AG10803 (cell line): ENCODE data around the gene CFAP97.

ENCODE experiments used
- DNase-seq: peaks from one replicate; pipeline ENCODE4 v3.0.0; 2010; ENCODE audit warnings: low read depth
- H3K4me3 ChIP-seq: 2 replicates; pipeline ENCODE4 v1.5.1; 2011; ENCODE audit warnings: mild to moderate bottlenecking, low read length, control low read depth
- TF ChIP-seq, protein P1 (sequence below): conservative IDR thresholded peaks from 2 replicates; pipeline ENCODE4 v1.5.1; 2011; ENCODE audit warnings: mild to moderate bottlenecking, low read length, control low read depth, inconsistent platforms

Gene CFAP97

DNA sequence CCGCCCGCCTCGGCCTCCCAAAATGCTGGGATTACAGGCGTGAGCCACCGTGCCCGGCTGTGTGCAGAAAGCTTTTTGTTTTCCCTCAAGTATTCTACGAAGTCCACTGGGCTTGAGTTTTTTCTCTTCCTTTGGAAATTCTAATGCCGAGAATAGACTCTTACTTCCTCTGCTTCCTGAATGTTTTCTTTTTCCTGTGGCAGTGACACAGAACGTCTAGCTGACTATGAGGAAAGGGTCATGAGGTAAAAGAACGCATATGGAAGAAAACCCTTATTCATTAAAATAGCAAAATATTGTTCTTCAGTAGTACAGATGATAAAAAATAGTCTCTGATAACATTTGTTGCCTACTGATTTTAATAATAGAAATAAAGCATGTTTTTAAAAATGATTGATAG is 65.6 kb downstream of the CFAP97 start:
- DNase-seq, result no peak
- H3K4me3 ChIP-seq, result no peak overlapping the region
- TF ChIP-seq, protein P1, sequence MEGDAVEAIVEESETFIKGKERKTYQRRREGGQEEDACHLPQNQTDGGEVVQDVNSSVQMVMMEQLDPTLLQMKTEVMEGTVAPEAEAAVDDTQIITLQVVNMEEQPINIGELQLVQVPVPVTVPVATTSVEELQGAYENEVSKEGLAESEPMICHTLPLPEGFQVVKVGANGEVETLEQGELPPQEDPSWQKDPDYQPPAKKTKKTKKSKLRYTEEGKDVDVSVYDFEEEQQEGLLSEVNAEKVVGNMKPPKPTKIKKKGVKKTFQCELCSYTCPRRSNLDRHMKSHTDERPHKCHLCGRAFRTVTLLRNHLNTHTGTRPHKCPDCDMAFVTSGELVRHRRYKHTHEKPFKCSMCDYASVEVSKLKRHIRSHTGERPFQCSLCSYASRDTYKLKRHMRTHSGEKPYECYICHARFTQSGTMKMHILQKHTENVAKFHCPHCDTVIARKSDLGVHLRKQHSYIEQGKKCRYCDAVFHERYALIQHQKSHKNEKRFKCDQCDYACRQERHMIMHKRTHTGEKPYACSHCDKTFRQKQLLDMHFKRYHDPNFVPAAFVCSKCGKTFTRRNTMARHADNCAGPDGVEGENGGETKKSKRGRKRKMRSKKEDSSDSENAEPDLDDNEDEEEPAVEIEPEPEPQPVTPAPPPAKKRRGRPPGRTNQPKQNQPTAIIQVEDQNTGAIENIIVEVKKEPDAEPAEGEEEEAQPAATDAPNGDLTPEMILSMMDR, result no peak

DNA sequence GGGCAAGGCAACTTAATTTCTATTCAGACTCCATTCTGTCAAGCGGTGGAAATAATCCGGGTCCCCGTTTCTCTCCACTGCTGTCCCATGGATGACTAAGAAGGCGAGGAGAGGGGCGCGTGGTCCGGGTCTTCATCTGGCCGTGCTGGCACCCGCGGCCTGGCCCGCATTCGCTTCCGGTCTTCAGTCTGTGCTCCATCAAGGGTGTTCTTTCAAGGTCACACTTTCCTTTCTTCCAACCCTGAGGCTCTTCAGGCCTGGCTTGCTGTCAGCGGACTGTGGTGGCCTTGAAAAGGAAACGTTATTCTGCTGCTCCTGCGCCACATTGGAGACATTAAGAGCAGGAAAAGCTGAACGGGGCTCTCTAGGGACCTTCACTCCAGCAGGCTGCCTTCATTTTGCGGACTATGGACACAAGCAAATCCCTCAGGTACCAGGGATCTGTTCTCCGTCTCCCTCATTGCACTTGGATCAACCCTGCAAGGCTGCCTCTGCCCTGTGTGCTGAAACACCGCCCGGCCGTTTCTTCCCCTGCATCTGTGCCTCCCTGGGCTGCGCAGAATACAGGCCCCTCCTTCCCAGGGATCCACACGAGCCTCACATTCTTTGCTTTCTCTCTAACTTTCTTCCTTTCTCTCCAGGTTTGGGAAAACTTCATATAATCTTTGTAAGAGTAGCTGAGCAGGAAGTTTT is 66.4 kb downstream of the CFAP97 start:
- TF ChIP-seq, protein P1, result no peak
- no peak for DNase-seq
- no peak overlapping the region for H3K4me3 ChIP-seq

DNA sequence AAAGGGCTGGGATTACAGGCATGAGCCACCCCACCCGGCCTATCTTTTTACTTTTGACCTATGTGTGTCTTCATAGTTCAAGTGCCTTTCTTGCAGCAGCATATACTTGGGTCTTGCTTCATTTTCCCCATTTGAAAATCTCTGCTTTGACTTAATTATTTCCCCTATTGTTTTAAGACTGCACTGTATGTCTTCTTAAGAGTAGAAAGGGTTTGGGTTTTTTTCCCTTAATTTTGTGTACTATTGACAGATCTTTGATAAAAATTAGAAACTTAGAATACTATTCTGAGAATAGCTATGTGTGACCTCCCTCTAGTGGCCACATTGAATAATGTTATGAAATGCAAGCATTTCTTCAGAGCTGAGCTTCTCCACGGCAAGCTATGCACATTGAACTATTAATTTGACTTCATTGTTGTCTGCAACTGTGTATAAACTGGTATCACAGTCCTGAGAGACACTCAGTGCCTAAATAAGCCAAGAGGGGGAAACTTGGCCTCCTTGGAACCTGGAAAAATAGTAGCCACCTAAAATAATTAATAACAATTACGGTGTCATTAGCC is 69.4 kb downstream of the CFAP97 start:
- TF ChIP-seq, protein P1, result peak; percentile 78

DNA sequence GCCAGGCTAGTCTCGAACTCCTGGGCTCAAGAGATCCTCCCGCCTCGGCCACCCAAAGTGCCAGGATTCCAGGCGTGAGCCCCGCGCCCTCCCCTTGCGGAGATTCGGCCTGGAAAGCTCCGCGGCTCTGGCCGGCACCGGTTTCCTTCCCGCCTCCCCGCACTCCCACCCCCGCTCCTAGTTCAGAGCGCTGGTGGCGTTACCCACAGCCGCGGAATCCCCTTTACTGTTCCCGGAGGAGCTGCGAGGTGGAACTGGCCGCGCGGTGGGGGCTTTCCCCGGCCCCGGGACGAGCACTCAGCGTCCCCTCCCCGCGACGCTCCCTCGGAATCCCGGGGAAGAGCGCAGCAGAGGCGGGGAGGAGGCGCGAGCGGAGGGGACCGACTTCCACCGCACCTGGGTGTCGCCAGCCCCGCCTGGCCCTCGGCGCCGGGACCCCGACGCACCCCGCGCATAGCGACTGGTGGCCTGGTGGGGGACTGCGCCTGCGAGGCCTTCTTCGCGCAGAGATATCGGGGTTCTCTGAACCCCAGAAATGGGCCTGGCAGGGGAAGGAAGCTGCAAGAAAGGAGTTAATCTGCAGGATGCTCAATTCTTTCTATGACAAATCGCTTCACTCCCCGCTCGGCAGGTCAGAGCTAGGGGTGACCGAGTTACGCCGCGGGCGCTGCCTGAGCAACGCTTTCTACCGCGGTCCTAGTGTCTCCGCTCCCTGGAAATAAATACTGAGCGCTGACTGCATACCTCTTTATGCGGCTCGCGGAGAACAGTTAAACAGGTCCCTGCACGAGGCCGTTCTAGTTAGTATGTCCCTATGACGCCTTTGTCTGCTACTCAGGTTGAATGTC is 75.3 kb downstream of the CFAP97 start:
- no peak for DNase-seq
- TF ChIP-seq, protein P1, result no peak
- peak overlapping the region; percentile 53 for H3K4me3 ChIP-seq

More for the DNA sequence above, 69.4 kb downstream of the CFAP97 start:
- DNase-seq, result peak; percentile 54
- no peak overlapping the region for H3K4me3 ChIP-seq

DNA sequence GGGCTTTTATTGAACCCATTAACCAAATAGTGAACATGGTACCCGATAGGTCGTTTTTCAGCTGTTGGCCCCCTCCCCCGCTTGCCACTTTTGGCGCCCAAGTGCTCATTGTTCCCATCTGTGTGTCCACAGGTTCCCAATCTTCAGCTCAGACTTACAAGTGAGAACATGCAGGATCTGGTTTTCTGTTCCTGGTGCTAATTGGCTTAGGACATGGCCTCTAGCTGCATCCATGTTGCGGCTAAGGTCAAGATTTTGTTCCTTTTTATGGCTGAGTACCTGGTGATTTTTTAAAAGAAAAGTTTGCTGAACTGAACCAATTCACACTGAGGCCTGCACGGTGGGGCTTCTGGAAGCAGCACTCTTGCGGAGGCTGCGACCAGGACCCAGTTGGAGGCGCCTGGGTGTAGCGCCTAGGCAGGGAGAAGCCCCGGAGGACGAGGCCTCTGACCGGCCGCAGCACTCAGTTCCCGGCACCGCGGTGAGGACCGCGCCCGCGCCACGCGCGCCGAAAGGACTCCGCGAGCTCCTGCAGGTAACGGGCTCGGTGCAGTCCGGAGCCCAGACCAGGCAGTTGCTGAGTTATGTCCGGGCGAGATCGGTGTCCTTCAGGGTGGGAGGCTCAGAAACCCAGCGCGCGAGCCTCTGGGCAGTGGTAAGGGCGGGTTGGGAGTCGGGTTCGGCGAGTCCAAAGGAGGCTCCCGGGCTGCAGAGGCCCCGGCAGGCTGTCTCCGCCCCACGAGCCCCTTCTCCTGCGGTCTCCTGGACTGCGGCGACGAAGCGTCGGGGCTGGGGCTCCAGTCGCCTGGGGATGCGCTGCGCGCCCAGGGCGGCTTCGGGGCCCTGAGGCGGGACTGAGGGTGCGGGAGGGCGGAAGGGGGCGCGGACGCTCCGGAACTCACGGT is 76.5 kb downstream of the CFAP97 start:
- TF ChIP-seq, protein P1, result no peak
- H3K4me3 ChIP-seq, result peak overlapping the region; percentile 53
- no peak for DNase-seq

DNA sequence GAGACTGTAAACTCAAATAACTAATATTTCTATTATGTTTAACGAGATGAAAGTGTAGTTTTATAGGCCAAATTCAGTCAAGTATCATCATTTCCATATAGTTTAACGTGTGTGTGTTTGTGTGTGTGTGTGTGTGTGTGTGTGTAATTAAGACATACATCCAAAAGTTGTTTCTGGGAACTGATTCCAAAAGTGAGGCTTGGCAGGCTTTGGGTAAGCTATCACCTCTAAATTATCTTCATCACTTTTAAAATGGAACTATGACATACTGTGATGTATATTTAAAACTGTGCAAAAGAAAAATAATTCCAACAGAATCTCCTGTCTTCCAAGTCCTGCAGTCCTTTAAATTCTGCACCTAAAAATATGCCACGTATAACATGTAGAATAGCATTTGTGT is 79.8 kb downstream of the CFAP97 start:
- no peak for DNase-seq
- TF ChIP-seq, protein P1, result no peak
- no peak overlapping the region for H3K4me3 ChIP-seq
